Ovary (tissue), 3 donors: Measurements from ENCODE around the gene BMI1.

Experiments used
- EP300 ChIP-seq: sonication (generic); formaldehyde crosslinking; IDR thresholded peaks from one replicate; pipeline ENCODE4 v1.6.1; 2017; ENCODE audit warnings: antibody characterized with exemption
- POLR2A ChIP-seq: fragments of 450-650 bp; IDR thresholded peaks from one replicate; pipeline ENCODE4 v1.6.1; 2017; ENCODE audit warnings: antibody characterized with exemption, mild to moderate bottlenecking, moderate library complexity
- TF ChIP-seq, protein P1 (sequence below), 3 donors: fragments of 450-650 bp in 2 of 3; fragments of 200-600 bp in 1 of 3; IDR thresholded peaks; one replicate each; pipeline versions ENCODE4 v1.5.1 to v1.8.0; 2016 to 2022; ENCODE audit warnings: antibody characterized with exemption in 3 of 3, mild to moderate bottlenecking in 1 of 3
- donor health status: DM: no; HTN: no; CAD: no.

DNA sequence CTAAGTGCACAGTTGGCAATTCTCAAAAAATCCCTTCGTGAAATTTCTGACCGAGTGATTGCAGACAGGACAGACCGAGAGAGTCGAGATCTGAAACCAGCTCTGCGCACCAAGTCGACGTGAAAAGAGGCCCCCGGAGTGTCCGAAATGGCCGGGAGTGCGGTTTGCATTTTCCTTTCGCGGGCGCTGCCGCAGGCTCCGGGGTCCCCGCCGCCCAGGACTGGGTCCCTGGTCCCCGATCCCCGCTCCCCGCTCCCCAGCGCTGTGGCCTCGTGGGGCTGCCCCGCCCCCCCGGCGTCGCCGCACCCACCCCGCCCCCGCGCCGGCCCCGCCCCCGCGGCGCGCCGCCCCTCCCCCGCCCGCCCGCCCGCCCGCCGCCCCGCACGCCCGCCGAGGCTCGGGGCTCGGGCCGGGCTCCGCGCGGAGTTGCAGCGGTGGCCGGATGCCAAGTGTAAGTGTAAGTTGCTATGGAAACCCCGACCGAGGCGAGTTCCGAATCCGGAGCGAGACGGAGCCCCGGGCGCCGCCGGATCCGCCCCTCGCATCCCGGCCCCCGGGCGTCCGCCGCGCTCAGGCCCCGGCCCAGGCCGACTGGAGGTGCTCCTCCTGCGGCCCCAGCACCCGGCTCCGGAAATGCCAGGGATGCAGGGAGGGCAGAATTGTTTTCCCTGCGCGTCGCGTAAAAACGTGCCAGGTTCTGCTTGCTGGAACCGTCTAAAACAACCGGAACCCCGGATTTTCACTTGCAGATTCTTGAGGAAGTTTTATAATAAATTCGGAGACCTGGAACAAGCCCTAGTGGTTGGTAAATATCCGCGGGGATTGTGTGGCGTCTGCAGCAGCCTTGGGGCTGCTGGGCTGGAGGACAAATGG is 4.6 kb downstream of the BMI1 start:
- no peak for TF ChIP-seq EP300
- TF ChIP-seq, protein P1, sequence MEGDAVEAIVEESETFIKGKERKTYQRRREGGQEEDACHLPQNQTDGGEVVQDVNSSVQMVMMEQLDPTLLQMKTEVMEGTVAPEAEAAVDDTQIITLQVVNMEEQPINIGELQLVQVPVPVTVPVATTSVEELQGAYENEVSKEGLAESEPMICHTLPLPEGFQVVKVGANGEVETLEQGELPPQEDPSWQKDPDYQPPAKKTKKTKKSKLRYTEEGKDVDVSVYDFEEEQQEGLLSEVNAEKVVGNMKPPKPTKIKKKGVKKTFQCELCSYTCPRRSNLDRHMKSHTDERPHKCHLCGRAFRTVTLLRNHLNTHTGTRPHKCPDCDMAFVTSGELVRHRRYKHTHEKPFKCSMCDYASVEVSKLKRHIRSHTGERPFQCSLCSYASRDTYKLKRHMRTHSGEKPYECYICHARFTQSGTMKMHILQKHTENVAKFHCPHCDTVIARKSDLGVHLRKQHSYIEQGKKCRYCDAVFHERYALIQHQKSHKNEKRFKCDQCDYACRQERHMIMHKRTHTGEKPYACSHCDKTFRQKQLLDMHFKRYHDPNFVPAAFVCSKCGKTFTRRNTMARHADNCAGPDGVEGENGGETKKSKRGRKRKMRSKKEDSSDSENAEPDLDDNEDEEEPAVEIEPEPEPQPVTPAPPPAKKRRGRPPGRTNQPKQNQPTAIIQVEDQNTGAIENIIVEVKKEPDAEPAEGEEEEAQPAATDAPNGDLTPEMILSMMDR (IDR thresholded peaks at IDR 0.05) = no peak
- no peak for TF ChIP-seq POLR2A
